K562 (cell line): ENCODE data around the gene ADGRD1.

Experiments
- FOXA3 ChIP-seq, 2 experiments: fragments of 450-650 bp in 1 of 2; sonication (generic) in 1 of 2; formaldehyde crosslinking; IDR thresholded peaks in 1 of 2; conservative IDR thresholded peaks in 1 of 2; 2 replicates each; pipeline versions ENCODE4 v1.4.0 to v1.8.0; 2020 to 2022; ENCODE audit warnings: mild to moderate bottlenecking in 2 of 2, missing genetic modification reagents in 1 of 2
- POLR2A ChIP-seq: fragments of 450-650 bp; conservative IDR thresholded peaks from 2 replicates; pipeline ENCODE4 v1.6.1; 2016

- TF ChIP-seq POLR2A: no peak
- TF ChIP-seq FOXA3 (CRISPR knock-in tag; conservative IDR thresholded peaks at IDR 0.05 in 1 of 2, IDR thresholded peaks at IDR 0.05 in 1 of 2): no peak
These were observed 12.0 kb downstream of the ADGRD1 start for GRCh38 chr12:130965668-130966067.
